GM19239 (cell line): ENCODE measurements around the gene TSHZ2.
A peak's percentile ranks its signal among the peaks of the same experiment; 100 is the strongest.

Experiments used
- DNase-seq: peaks from one replicate; pipeline ENCODE4 v3.0.0; 2011; ENCODE audit warnings: low spot score; ENCODE audit not compliant: insufficient read length
- FAIRE-seq: peaks from 2 replicates; lab custom pipeline; 2011; peaks lifted over from hg19 to GRCh38; lab: Jason Lieb, UNC

The TSHZ2 gene

DNA sequence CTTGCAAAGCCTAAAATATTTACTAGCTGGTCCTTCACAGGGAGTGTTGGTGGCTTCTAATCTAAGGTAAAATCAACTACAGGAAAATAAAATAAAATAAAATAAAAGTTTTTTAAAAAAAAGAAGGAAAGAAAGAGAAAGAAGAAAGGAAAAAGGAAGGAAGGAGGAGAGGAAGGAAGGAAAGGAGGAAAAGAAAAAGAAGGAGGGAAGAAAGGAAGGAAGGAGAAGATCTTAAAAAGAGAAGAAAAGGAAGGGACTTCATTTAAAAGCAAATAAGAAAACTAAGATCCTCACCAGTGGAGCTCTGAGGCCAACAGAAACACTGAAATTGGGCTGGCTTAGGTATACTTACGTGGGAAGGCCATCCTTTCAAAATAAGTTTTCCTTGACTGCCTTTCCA lies 178.4 kb downstream of the TSHZ2 start:
- no peak for DNase-seq
- no peak for FAIRE-seq

DNA sequence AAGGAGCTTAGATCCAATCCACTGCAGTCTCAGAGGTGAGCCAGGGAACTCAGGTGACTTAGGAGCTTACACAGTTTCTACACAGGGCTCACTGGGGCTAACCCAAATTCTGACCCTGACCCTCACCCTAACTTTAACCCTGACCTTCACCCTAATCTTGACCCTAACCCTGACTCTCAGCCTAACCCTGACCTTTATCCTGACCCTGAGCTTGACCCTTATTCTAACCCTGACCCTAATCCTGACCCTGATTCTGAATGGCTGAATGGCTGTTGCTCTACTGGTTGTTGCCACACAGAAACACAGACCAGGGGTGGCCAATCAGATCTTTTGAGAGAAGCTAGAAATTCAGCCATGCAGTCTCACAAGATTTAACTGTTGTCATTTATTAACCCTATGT lies 180.1 kb downstream of the TSHZ2 start:
- DNase-seq, result no peak
- FAIRE-seq, result no peak

- FAIRE-seq, result no peak
- no peak for DNase-seq
These were observed 182.4 kb downstream of the TSHZ2 start for GRCh38 chr20:53154540-53154939.

DNA sequence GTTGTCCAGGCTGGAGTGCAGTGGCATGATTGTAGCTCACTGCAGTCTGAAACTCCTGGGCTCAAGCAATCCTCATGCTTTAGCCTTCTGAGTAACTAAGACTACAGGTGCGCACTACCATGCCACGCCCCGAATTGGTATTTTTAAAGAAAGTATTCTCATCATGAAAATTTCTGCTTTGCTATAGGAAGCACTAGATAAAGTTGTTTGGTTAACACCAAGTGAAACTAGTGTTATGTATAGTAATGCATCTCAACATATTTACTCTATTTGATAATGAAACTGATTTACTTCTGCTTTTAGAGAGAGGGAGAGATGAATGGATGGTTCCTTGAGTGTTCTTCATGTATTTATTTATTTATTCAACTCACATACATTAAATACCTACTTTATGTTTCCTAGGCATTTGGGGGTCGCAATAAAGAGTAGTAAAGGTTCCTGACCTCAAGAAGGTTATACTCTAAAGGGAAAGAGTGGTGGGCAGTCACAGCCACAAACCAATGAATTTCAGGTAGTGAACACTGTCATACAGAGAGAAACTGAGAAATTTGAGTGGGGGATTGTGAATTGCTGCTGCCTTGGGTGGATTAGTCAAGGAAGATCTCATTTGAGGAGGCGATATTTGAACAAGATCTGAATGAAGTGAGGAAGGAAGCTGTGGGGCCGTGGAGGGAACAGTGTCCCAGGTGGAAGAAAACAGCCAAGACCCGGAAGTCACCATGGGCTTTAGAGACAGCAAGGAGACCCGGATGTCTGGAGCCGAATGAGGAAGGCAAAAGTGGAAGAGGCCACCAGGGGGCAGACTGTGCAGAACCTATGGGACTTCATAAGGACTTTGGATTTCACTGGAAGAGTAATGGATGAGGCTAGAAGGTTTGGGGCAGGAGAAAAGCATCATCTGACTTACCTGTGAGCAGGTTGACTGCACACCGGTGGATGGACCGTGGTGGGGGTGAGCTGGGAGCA lies 185.6 kb downstream of the TSHZ2 start:
- FAIRE-seq (no peak), DNase-seq (peak; percentile 12)

GRCh38 chr20:53159160-53159559 lies 187.0 kb downstream of the TSHZ2 start:
- no peak for FAIRE-seq
- no peak for DNase-seq

- DNase-seq, result no peak
- no peak for FAIRE-seq
These were observed 188.9 kb downstream of the TSHZ2 start for GRCh38 chr20:53161073-53161472.

DNA sequence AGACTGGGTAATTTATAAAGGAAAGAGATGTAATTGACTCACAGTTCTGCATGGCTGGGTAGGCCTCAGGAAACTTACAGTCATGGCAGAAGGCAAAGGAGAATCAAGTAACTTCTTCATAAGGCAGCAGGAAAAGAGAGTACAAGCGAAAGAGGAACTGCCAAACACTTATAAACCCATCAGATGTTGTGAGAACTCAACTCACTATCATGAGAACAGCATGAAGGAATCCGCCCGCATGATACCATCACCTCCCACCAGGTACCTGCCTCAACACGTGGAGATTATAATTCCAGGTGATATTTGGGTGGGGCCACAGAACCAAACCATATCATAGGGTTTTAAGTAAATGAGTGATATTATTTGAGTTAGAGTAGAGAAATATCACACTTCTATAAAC lies 189.3 kb downstream of the TSHZ2 start:
- FAIRE-seq (no peak), DNase-seq (no peak)

DNA sequence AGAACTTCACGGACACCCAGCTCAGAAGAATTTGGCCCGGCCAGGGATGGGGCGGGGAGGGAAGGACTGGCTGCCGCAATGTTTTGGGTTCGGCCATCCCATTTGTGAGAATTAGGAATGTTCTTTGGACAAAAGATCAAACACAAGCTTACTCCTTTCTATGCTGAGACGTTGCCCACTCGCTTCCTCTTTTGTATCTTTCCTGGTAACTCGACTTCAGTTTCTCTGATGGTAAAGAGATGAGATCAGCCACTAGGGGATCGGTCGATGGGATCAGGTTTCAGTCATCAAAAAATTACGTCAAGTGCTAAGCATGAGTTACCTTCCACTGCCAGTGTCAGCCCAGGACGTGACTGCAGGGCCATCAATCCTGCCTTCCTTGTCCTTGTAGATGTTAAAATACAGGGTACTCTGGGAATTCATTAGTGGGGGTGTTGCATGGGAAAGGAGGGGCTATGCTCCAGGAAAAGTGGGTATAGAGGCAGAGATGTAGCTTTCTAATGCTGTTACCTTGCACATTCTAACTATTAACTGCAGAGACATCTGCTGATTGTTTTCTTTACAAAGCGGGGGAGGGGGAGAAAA lies 190.2 kb downstream of the TSHZ2 start:
- DNase-seq (no peak), FAIRE-seq (no peak)

- DNase-seq (no peak), FAIRE-seq (no peak)
These were observed 191.3 kb downstream of the TSHZ2 start for GRCh38 chr20:53163486-53163885.

GRCh38 chr20:53164072-53164471 lies 191.9 kb downstream of the TSHZ2 start:
- no peak for FAIRE-seq
- no peak for DNase-seq

GRCh38 chr20:53165452-53165851 lies 193.3 kb downstream of the TSHZ2 start:
- FAIRE-seq (no peak), DNase-seq (no peak)

DNA sequence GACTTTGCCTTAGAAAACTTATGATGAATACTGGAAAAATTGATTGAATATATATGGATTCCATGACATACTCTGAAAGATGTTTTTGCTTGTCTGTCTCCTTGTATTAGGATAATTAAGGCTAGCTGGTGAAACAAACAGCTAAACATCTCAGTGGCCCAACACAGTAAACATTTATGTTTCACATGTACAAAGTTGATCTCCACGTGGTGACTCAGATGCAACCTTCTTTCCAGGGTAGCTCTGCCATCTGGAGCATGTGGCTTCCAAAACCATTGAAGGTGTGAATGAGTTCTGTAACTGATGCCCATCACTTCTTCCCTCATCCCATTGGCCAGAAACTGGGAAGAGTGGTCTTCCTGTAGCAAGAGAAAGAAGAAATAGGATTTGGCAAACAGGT lies 196.3 kb downstream of the TSHZ2 start:
- no peak for DNase-seq
- FAIRE-seq, result no peak

GRCh38 chr20:53170196-53170595 lies 198.0 kb downstream of the TSHZ2 start:
- FAIRE-seq, result no peak

GRCh38 chr20:53171065-53171464 lies 198.9 kb downstream of the TSHZ2 start:
- no peak for FAIRE-seq
- DNase-seq, result no peak

More at GRCh38 chr20:53170196-53170595, 198.0 kb downstream of the TSHZ2 start:
- DNase-seq, result no peak

DNA sequence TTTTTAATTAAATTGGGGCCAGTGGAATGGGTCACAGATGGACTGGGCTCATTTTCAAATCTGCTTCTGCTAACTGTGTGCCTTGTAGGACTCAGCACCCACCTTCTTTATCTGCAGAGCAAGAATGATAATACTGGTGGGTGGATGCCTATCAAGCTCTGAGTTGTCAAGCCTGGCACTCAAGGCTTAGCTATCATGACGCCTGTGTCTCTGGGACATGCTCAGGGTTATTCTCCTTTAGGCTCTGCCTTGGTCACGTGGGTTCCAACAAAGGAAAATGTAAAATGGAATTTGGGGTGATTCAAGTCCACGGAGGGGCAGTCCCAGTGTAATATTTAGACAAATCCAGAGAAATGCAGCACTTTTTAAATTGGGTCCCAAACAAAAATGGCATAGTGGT lies 202.3 kb downstream of the TSHZ2 start:
- DNase-seq, result no peak
- no peak for FAIRE-seq

GRCh38 chr20:53175135-53175780 lies 203.1 kb downstream of the TSHZ2 start:
- no peak for FAIRE-seq
- no peak for DNase-seq

DNA sequence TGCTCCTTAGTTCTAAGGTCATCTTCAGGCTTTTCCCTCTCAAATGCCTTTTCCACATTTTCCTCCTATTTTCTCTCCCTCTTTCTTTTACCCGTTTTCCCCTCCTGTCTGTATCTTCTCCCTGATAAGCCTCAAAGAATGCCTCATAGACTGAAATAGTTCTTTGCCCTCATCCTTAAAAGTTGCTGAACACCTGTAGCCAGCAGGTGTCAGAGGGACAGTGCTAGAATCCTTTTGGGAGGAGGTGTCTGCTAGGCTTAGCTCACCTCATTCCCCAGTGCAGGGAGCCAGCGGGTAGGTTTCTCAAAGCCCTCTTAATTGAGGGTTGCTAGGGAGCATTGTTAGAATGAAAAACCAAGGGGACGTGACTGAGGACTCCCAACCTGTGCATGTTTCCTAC lies 204.0 kb downstream of the TSHZ2 start:
- DNase-seq (no peak), FAIRE-seq (no peak)

DNA sequence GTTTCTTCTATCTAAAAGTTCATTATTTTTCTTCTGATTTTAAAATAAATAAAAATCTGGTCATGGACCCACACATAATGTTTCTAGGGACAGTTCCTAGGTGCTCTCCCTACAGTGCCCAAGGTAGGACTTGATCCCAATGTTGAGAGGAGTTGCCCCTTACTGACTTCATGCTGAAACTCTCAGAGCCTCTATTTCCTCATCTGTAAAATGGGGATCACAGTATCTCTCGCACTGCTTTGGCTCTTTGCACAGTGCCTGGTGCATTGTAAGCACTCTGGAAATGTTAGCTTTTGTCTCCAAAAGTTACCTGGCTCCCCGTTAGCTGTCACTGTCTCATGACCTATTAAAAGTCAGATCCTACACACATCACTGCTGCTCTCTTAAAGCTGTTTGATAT lies 205.5 kb downstream of the TSHZ2 start:
- FAIRE-seq (no peak), DNase-seq (no peak)

GRCh38 chr20:53179749-53180148 lies 207.6 kb downstream of the TSHZ2 start:
- no peak for FAIRE-seq
- DNase-seq, result no peak

- DNase-seq, result no peak
- FAIRE-seq, result no peak
These were observed 208.8 kb downstream of the TSHZ2 start for GRCh38 chr20:53180928-53181362.

DNA sequence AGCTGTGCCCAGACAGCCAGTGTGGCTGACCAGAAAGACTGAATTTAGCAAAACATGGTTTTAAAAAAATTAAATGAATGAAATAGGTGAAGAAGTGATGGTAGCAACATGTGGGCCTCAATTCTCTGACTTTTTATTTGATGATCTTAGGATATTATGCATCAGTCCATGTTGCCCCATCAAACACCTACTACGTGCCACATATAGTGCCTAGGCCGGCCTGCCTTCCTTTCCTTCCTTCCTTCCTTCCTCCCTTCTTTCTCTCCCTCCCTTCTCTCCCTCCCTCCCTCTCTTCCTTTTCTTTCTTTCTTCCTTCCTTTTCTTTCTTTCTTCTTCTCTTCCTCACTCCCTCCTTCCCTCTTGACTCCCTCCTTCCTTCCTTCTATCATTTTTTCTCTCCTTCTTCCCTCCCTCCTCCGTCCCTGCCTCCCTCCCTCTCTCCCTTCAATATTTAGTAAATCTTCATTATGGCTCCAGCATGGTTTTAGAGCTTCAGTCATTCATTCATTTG lies 209.8 kb downstream of the TSHZ2 start:
- DNase-seq, result no peak
- FAIRE-seq, result no peak
